ENCODE data around the gene DYNLRB2. TPM values are rescaled to one million over a fixed set of nuclear protein-coding genes. Genes with fewer than 3 reads are reported as not detected.

Gene DYNLRB2
- polyA plus RNA-seq, 1 donor from 2014 or later: not detected

- Histone ChIP-seq H3F3A (ENCODE audit: insufficient read depth, low read length, poor library complexity, severe bottlenecking) (no peaks in the 10 kb centered on the region), H2AFZ (ENCODE audit: low read depth, low read length) (no peak overlapping the region), H3K4me2 (ENCODE audit: low read length) (no peak overlapping the region), H3K79me2 (replicated peaks; ENCODE audit: insufficient read depth, low read length) (no peaks in the 10 kb centered on the region), H3K9me2 (ENCODE audit: insufficient read depth, low read length) (no peaks in the 10 kb centered on the region), H3K27ac (ENCODE audit: low read length) (no peak overlapping the region), H3K4me3 (ENCODE audit: low read length) (no peak overlapping the region), H3K9ac (ENCODE audit: low read length) (no peak overlapping the region), H3K27me3 (ENCODE audit: insufficient read depth, low read depth, low read length) (no peaks in the 10 kb centered on the region), H4K20me1 (ENCODE audit: insufficient read depth) (no peaks in the 10 kb centered on the region), H3K36me3 (ENCODE audit: insufficient read depth, low read length) (no peaks in the 10 kb centered on the region), H3K9me3 (ENCODE audit: low read length) (no peaks in the 10 kb centered on the region)
- TF ChIP-seq TAF1 (IDR thresholded peaks at IDR 0.05; ENCODE audit: low read depth) (no peak), REST (IDR thresholded peaks at IDR 0.05; ENCODE audit: borderline replicate concordance) (no peak), CTCF (IDR thresholded peaks at IDR 0.05; ENCODE audit: poor library complexity, severe bottlenecking) (no peak), EP300 (conservative IDR thresholded peaks at IDR 0.05; ENCODE audit: poor library complexity, severe bottlenecking) (no peak)
Observed at GRCh38 chr16:80570106-80570478, 29.3 kb downstream of the DYNLRB2 start.

- Histone ChIP-seq H3F3A (ENCODE audit: insufficient read depth, low read length, poor library complexity, severe bottlenecking) (no peaks in the 10 kb centered on the region), H3K36me3 (ENCODE audit: insufficient read depth, low read length) (no peaks in the 10 kb centered on the region), H3K27me3 (ENCODE audit: insufficient read depth, low read depth, low read length) (no peaks in the 10 kb centered on the region), H4K20me1 (ENCODE audit: insufficient read depth) (no peaks in the 10 kb centered on the region), H3K27ac (ENCODE audit: low read length) (no peak overlapping the region), H3K9me2 (ENCODE audit: insufficient read depth, low read length) (no peaks in the 10 kb centered on the region), H3K4me3 (ENCODE audit: low read length) (no peak overlapping the region), H3K79me2 (replicated peaks; ENCODE audit: insufficient read depth, low read length) (no peaks in the 10 kb centered on the region), H3K4me2 (ENCODE audit: low read length) (no peak overlapping the region), H3K9ac (ENCODE audit: low read length) (no peak overlapping the region), H3K9me3 (ENCODE audit: low read length) (no peaks in the 10 kb centered on the region), H2AFZ (ENCODE audit: low read depth, low read length) (no peak overlapping the region)
- no peak for TF ChIP-seq REST (IDR thresholded peaks at IDR 0.05; ENCODE audit: borderline replicate concordance)
- no peak for TF ChIP-seq CTCF (IDR thresholded peaks at IDR 0.05; ENCODE audit: poor library complexity, severe bottlenecking)
- no peak for TF ChIP-seq TAF1 (IDR thresholded peaks at IDR 0.05; ENCODE audit: low read depth)
- no peak for TF ChIP-seq EZH2 (IDR thresholded peaks at IDR 0.05; ENCODE audit: borderline replicate concordance, insufficient read depth, low read length, poor library complexity, severe bottlenecking)
Observed at GRCh38 chr16:80573700-80574120, 32.9 kb downstream of the DYNLRB2 start.

All from neural cell (in vitro differentiated cells).